CD4-positive, alpha-beta T cell treated with Interleukin-17A for 1 hour (primary cell): ENCODE measurements around the gene POLG2.
"Not testable (repeated sequence)": the region's sequence is repeated elsewhere in the genome, so short reads cannot be mapped to it uniquely, and the experiment has no call there.

Source experiments
- DNase-seq: peaks from one replicate; pipeline ENCODE4 v3.0.0-alpha.2; 2020

The POLG2 gene

GRCh38 chr17:64480951-64481350 is 15.9 kb downstream of the POLG2 start:
- no peak for DNase-seq

GRCh38 chr17:64477849-64478248 is 19.0 kb downstream of the POLG2 start:
- no peak for DNase-seq

- no peak for DNase-seq
Observed at GRCh38 chr17:64472564-64472963, 24.3 kb downstream of the POLG2 start.

- no peak for DNase-seq
Observed at GRCh38 chr17:64471440-64471839, 25.4 kb downstream of the POLG2 start.

GRCh38 chr17:64470625-64471024 is 26.2 kb downstream of the POLG2 start:
- no peak for DNase-seq

GRCh38 chr17:64466834-64467233 is 30.0 kb downstream of the POLG2 start:
- DNase-seq, result not testable (repeated sequence)

- no peak for DNase-seq
Observed at GRCh38 chr17:64466019-64466735, 30.7 kb downstream of the POLG2 start.

- no peak for DNase-seq
Observed at GRCh38 chr17:64461788-64462187, 35.1 kb downstream of the POLG2 start.

GRCh38 chr17:64460955-64461354 is 35.9 kb downstream of the POLG2 start:
- no peak for DNase-seq

GRCh38 chr17:64459818-64460217 is 37.0 kb downstream of the POLG2 start:
- not testable (repeated sequence) for DNase-seq

- DNase-seq, result no peak
Observed at GRCh38 chr17:64459284-64459747, 37.5 kb downstream of the POLG2 start.

- DNase-seq, result no peak
Observed at GRCh38 chr17:64458756-64459155, 38.1 kb downstream of the POLG2 start.

- DNase-seq, result no peak
Observed at GRCh38 chr17:64457156-64457555, 39.7 kb downstream of the POLG2 start.

GRCh38 chr17:64455993-64456885 is 40.6 kb downstream of the POLG2 start:
- peak; percentile 40 for DNase-seq

GRCh38 chr17:64449545-64449944 is 47.3 kb downstream of the POLG2 start:
- DNase-seq, result no peak

GRCh38 chr17:64448665-64449512 is 48.0 kb downstream of the POLG2 start, which contains the start of gene MILR1:
Gene MILR1 (plus strand): TSS chr17:64449115. CDS start chr17:64449169, 54 bp downstream.
- peak; percentile 36 for DNase-seq

- no peak for DNase-seq
Observed at GRCh38 chr17:64447526-64447925, 49.3 kb downstream of the POLG2 start.

GRCh38 chr17:64443086-64443760 is 53.6 kb downstream of the POLG2 start:
- no peak for DNase-seq

GRCh38 chr17:64442541-64442971 is 54.3 kb downstream of the POLG2 start:
- no peak for DNase-seq

GRCh38 chr17:64441772-64442540 is 54.9 kb downstream of the POLG2 start:
- peak; percentile 55 for DNase-seq

- DNase-seq, result no peak
Observed at GRCh38 chr17:64439956-64440355, 56.9 kb downstream of the POLG2 start.
